GM23338 (cell line): ENCODE measurements around the gene IFNA10. TPM values are rescaled to one million over a fixed set of nuclear protein-coding genes. Genes with fewer than 3 reads are reported as not detected.

Experiments used
- ATAC-seq: fragments of 200-7000 bp; cut with Tn5 transposase; 3 replicates; pipeline ENCODE4 v1.9.1; 2020
- DNase-seq: peaks from one replicate; pipeline ENCODE4 v3.0.0-alpha.2; 2015; ENCODE audit warnings: low spot score
- H2AFZ ChIP-seq: fragments of 200-600 bp; sonication (generic); 2 replicates; pipeline ENCODE4 v1.8.0; 2016; ENCODE audit warnings: antibody characterized with exemption, mild to moderate bottlenecking, moderate library complexity
- H3F3A ChIP-seq: fragments of 200-600 bp; sonication (generic); replicated peaks from 2 replicates; pipeline ENCODE4 v1.8.0; 2017; ENCODE audit warnings: antibody characterized with exemption, mixed run types, low read depth
- H3K27ac ChIP-seq: fragments of 200-600 bp; sonication (generic); 2 replicates; pipeline ENCODE4 v1.6.1; 2016; ENCODE audit warnings: low read depth
- H3K27me3 ChIP-seq: fragments of 200-600 bp; sonication (generic); 2 replicates; pipeline ENCODE4 v1.8.0; 2016; ENCODE audit warnings: mild to moderate bottlenecking, mixed run types, moderate library complexity; ENCODE audit not compliant: insufficient read depth
- H3K36me3 ChIP-seq: fragments of 200-600 bp; sonication (generic); 2 replicates; pipeline ENCODE4 v1.8.0; 2016; ENCODE audit warnings: mild to moderate bottlenecking; ENCODE audit not compliant: insufficient read depth
- H3K4me1 ChIP-seq: fragments of 200-600 bp; sonication (generic); 2 replicates; pipeline ENCODE4 v1.8.0; 2016; ENCODE audit warnings: mild to moderate bottlenecking, moderate library complexity; ENCODE audit not compliant: insufficient read depth
- H3K4me2 ChIP-seq: fragments of 200-600 bp; sonication (generic); 2 replicates; pipeline ENCODE4 v1.7.1; 2017; ENCODE audit warnings: mixed run types
- H3K4me3 ChIP-seq: fragments of 200-600 bp; sonication (generic); 2 replicates; pipeline ENCODE4 v1.6.1; 2016; ENCODE audit warnings: mixed run types
- H3K79me2 ChIP-seq: fragments of 200-600 bp; sonication (generic); replicated peaks from 2 replicates; pipeline ENCODE4 v1.8.0; 2017; ENCODE audit warnings: mild to moderate bottlenecking; ENCODE audit not compliant: insufficient read depth
- H3K9me2 ChIP-seq: fragments of 200-600 bp; sonication (generic); 2 replicates; pipeline ENCODE4 v1.8.0; 2017; ENCODE audit not compliant: insufficient read depth
- H4K20me1 ChIP-seq: fragments of 200-600 bp; sonication (generic); replicated peaks from 2 replicates; pipeline ENCODE4 v1.8.0; 2017; ENCODE audit warnings: mild to moderate bottlenecking; ENCODE audit not compliant: insufficient read depth
- H3K27ac Mint-ChIP-seq: 2 replicates; pipeline ENCODE4 v1.8.0; 2020; ENCODE audit warnings: inconsistent platforms, mild to moderate bottlenecking, moderate library complexity, mixed read lengths
- H3K27me3 Mint-ChIP-seq: 3 replicates; pipeline ENCODE4 v1.8.0; 2022; ENCODE audit warnings: low read depth, mild to moderate bottlenecking, moderate library complexity, mixed read lengths, inconsistent platforms; ENCODE audit not compliant: insufficient read depth, poor library complexity
- H3K36me3 Mint-ChIP-seq: 3 replicates; pipeline ENCODE4 v1.8.0; 2021; ENCODE audit warnings: low read depth, mild to moderate bottlenecking, inconsistent platforms, moderate library complexity, mixed read lengths
- H3K4me1 Mint-ChIP-seq: 3 replicates; pipeline ENCODE4 v1.8.0; 2020; ENCODE audit warnings: mild to moderate bottlenecking, inconsistent platforms, mixed read lengths
- H3K4me3 Mint-ChIP-seq: 3 replicates; pipeline ENCODE4 v1.8.0; 2021; ENCODE audit warnings: moderate library complexity, mild to moderate bottlenecking, inconsistent platforms, mixed read lengths
- H3K9me3 Mint-ChIP-seq: 3 replicates; pipeline ENCODE4 v1.8.0; 2020; ENCODE audit warnings: moderate library complexity, mild to moderate bottlenecking, inconsistent platforms, mixed read lengths
- ETS1 ChIP-seq: IDR thresholded peaks from 2 replicates; pipeline ENCODE4 v1.6.1; 2016; ENCODE audit warnings: antibody characterized with exemption
- EZH2 ChIP-seq: fragments of 200-600 bp; sonication (generic); IDR thresholded peaks from one replicate; pipeline ENCODE4 v1.8.0; 2017; ENCODE audit warnings: antibody characterized with exemption, mild to moderate bottlenecking, low read depth; ENCODE audit not compliant: unreplicated experiment
- EZH2phosphoT487 ChIP-seq: fragments of 200-600 bp; sonication (generic); IDR thresholded peaks from one replicate; pipeline ENCODE4 v1.8.1; 2018; ENCODE audit warnings: antibody characterized with exemption; ENCODE audit not compliant: unreplicated experiment
- JUNB ChIP-seq: IDR thresholded peaks from one replicate; pipeline ENCODE4 v1.6.1; 2016; ENCODE audit warnings: antibody characterized with exemption; ENCODE audit not compliant: unreplicated experiment
- POLR2AphosphoS5 ChIP-seq: IDR thresholded peaks from 2 replicates; pipeline ENCODE4 v1.6.1; 2016; ENCODE audit warnings: antibody characterized with exemption, low read depth
- REST ChIP-seq: IDR thresholded peaks from one replicate; pipeline ENCODE4 v1.6.1; 2018; ENCODE audit warnings: antibody characterized with exemption; ENCODE audit not compliant: unreplicated experiment
- STAT1 ChIP-seq: IDR thresholded peaks from one replicate; pipeline ENCODE4 v1.6.1; 2016; ENCODE audit warnings: antibody characterized with exemption; ENCODE audit not compliant: unreplicated experiment
- ZNF462 ChIP-seq: fragments of 250-450 bp; sonication (Bioruptor Pico); IDR thresholded peaks from 2 replicates; pipeline ENCODE4 v1.5.0; 2020; ENCODE audit warnings: mild to moderate bottlenecking, moderate library complexity
- polyA plus RNA-seq: library from polyadenylated mRNA; unstranded; fragments of >200 nt; fragmentation: Nextera tagmentation; extraction: Ambion mirVana; gene quantifications from 2 replicates; pipeline ENCODE4 v1.2.1, GENCODE V29; 2016
- total RNA-seq: library from RNA; depleted of rRNA; stranded (reverse); fragments of >200 nt; shearing (Covaris generic); gene quantifications from 2 replicates; pipeline ENCODE4 v1.2.3, GENCODE V29; 2014

The IFNA10 gene
- total and polyA plus RNA-seq, 2 experiments from 2014 or later, result not detected

- Histone ChIP-seq H3K9me2 (no peaks in the 10 kb centered on the region), H3K4me2 (0 out of 2 replicates have a peak overlapping the region, but pooled peaks have one; percentile 64), H3K27ac (no peak overlapping the region), H3F3A (no peaks in the 10 kb centered on the region), H3K36me3 (no peaks in the 10 kb centered on the region), H2AFZ (0 out of 2 replicates have a peak overlapping the region, but pooled peaks have one; percentile 48), H4K20me1 (no peaks in the 10 kb centered on the region), H3K27me3 (peaks cover 11% of the 10 kb centered on the region; the same call in 1 of the 2 replicates), H3K4me1 (peaks cover 8% of the 10 kb centered on the region), H3K79me2 (no peaks in the 10 kb centered on the region), H3K4me3 (no peak overlapping the region)
- Mint-ChIP-seq H3K27ac (no peak overlapping the region), H3K36me3 (no peaks in the 10 kb centered on the region), H3K4me1 (peaks cover 18% of the 10 kb centered on the region), H3K27me3 (peaks cover 3% of the 10 kb centered on the region), H3K9me3 (no peaks in the 10 kb centered on the region), H3K4me3 (no peak overlapping the region)
- TF ChIP-seq REST, result no peak
- no peak for TF ChIP-seq ETS1
- TF ChIP-seq EZH2phosphoT487, result no peak
- TF ChIP-seq POLR2AphosphoS5, result no peak
- no peak for TF ChIP-seq EZH2
- no peak for TF ChIP-seq JUNB
- TF ChIP-seq STAT1, result no peak
- no peak for TF ChIP-seq ZNF462 (CRISPR knock-in tag)
- peak; percentile 9 for DNase-seq
- peak; percentile 56 for ATAC-seq
These were observed 44.7 kb upstream of the IFNA10 start for GRCh38 chr9:21251638-21252037.
